H9 (cell line): ENCODE data around the gene DACT2. TPM values are rescaled to one million over a fixed set of nuclear protein-coding genes. Genes with fewer than 3 reads are reported as not detected.

Experiments used
- DNase-seq: peaks from one replicate; pipeline ENCODE4 v3.0.0-alpha.2; 2017
- H2AFZ ChIP-seq: one replicate; pipeline ENCODE4 v1.6.1; 2013; ENCODE audit warnings: mild to moderate bottlenecking, low read length, control low read depth, moderate library complexity
- H2AK5ac ChIP-seq: 2 replicates; pipeline ENCODE4 v1.6.1; 2013; ENCODE audit warnings: low read length, control low read depth, mixed read lengths; ENCODE audit not compliant: insufficient read length
- H2BK120ac ChIP-seq: one replicate; pipeline ENCODE4 v1.6.1; 2013; ENCODE audit warnings: low read depth, mild to moderate bottlenecking, low read length, control low read depth, inconsistent platforms; ENCODE audit not compliant: poor library complexity, severe bottlenecking
- H2BK12ac ChIP-seq: 2 replicates; pipeline ENCODE4 v1.6.1; 2013; ENCODE audit warnings: low read length, control low read depth, mixed read lengths, low read depth; ENCODE audit not compliant: insufficient read length
- H2BK15ac ChIP-seq: 2 replicates; pipeline ENCODE4 v1.6.1; 2013; ENCODE audit warnings: low read depth, low read length, control low read depth
- H2BK20ac ChIP-seq: one replicate; pipeline ENCODE4 v1.6.1; 2013; ENCODE audit warnings: low read depth, mild to moderate bottlenecking, low read length, control low read depth, inconsistent platforms; ENCODE audit not compliant: poor library complexity, severe bottlenecking
- H2BK5ac ChIP-seq: 2 replicates; pipeline ENCODE4 v1.6.1; 2013; ENCODE audit warnings: low read length, control low read depth, mixed read lengths; ENCODE audit not compliant: insufficient read length
- H3K14ac ChIP-seq: 2 replicates; pipeline ENCODE4 v1.6.1; 2013; ENCODE audit warnings: low read length, control low read depth; ENCODE audit not compliant: insufficient read depth
- H3K18ac ChIP-seq: 2 replicates; pipeline ENCODE4 v1.6.1; 2013; ENCODE audit warnings: low read depth, mild to moderate bottlenecking, mixed read lengths, low read length, control low read depth; ENCODE audit not compliant: insufficient read length
- H3K23ac ChIP-seq: 2 replicates; pipeline ENCODE4 v1.6.1; 2013; ENCODE audit warnings: low read length, control low read depth, mixed read lengths, low read depth; ENCODE audit not compliant: insufficient read length
- H3K23me2 ChIP-seq: 2 replicates; pipeline ENCODE4 v1.6.1; 2013; ENCODE audit warnings: low read depth, mild to moderate bottlenecking, mixed read lengths, low read length, control low read depth; ENCODE audit not compliant: insufficient read length, poor library complexity, severe bottlenecking
- H3K27ac ChIP-seq: 2 replicates; pipeline ENCODE4 v1.5.1; 2013; ENCODE audit warnings: low read length, control low read depth, mixed read lengths, low read depth; ENCODE audit not compliant: insufficient read length
- H3K27me3 ChIP-seq: 2 replicates; pipeline ENCODE4 v1.6.1; 2013; ENCODE audit warnings: low read length, control low read depth, inconsistent platforms; ENCODE audit not compliant: insufficient read depth
- H3K4ac ChIP-seq: 2 replicates; pipeline ENCODE4 v1.6.1; 2013; ENCODE audit warnings: low read depth, mild to moderate bottlenecking, control low read depth, inconsistent platforms, low read length, moderate library complexity
- H3K4me1 ChIP-seq: 2 replicates; pipeline ENCODE4 v1.6.1; 2013; ENCODE audit warnings: low read length, control low read depth, inconsistent platforms; ENCODE audit not compliant: insufficient read depth
- H3K4me2 ChIP-seq: 2 replicates; pipeline ENCODE4 v1.6.1; 2013; ENCODE audit warnings: low read length, control low read depth, mixed read lengths; ENCODE audit not compliant: insufficient read length, insufficient read depth
- H3K56ac ChIP-seq: 2 replicates; pipeline ENCODE4 v1.6.1; 2013; ENCODE audit warnings: low read depth, mild to moderate bottlenecking, mixed read lengths, low read length, control low read depth; ENCODE audit not compliant: insufficient read length
- H3K79me1 ChIP-seq: 2 replicates; pipeline ENCODE4 v1.6.1; 2013; ENCODE audit warnings: low read depth, mild to moderate bottlenecking, moderate library complexity, low read length, control low read depth, inconsistent platforms; ENCODE audit not compliant: insufficient read depth, poor library complexity, severe bottlenecking
- H3K79me2 ChIP-seq: 2 replicates; pipeline ENCODE4 v1.6.1; 2013; ENCODE audit warnings: low read length, control low read depth, inconsistent platforms; ENCODE audit not compliant: insufficient read depth
- H3K9ac ChIP-seq: 2 replicates; pipeline ENCODE4 v1.6.1; 2013; ENCODE audit warnings: low read length, control low read depth, mixed read lengths; ENCODE audit not compliant: insufficient read length; ENCODE audit errors: extremely low read depth
- H3K9me3 ChIP-seq: one replicate; pipeline ENCODE4 v1.6.1; 2013; ENCODE audit warnings: low read depth, low read length, inconsistent platforms; ENCODE audit not compliant: control insufficient read depth
- H3T11ph ChIP-seq: one replicate; pipeline ENCODE4 v1.6.1; 2013; ENCODE audit warnings: mild to moderate bottlenecking, low read length, control low read depth, inconsistent platforms
- H4K20me1 ChIP-seq: one replicate; pipeline ENCODE4 v1.6.1; 2013; ENCODE audit not compliant: control insufficient read depth, insufficient read length, insufficient read depth
- H4K5ac ChIP-seq: 2 replicates; pipeline ENCODE4 v1.6.1; 2013; ENCODE audit warnings: low read depth, mild to moderate bottlenecking, mixed read lengths, low read length, control low read depth; ENCODE audit not compliant: insufficient read length
- H4K8ac ChIP-seq: replicated peaks from 2 replicates; pipeline ENCODE4 v1.6.1; 2013; ENCODE audit warnings: low read length, control low read depth, mixed read lengths, low read depth; ENCODE audit not compliant: insufficient read length
- H4K91ac ChIP-seq: 2 replicates; pipeline ENCODE4 v1.6.1; 2013; ENCODE audit warnings: low read depth, mild to moderate bottlenecking, moderate library complexity, mixed read lengths, low read length, control low read depth; ENCODE audit not compliant: insufficient read length
- H3K27ac Mint-ChIP-seq, 3 experiments: 2 replicates in 2 of 3; 3 replicates in 1 of 3; pipeline ENCODE4 v1.8.0; 2020 to 2021; ENCODE audit warnings: mixed read lengths in 3 of 3, mild to moderate bottlenecking in 1 of 3, moderate library complexity in 1 of 3
- H3K27me3 Mint-ChIP-seq: 2 replicates; pipeline ENCODE4 v1.8.0; 2021; ENCODE audit warnings: low read depth, mild to moderate bottlenecking, moderate library complexity, mixed read lengths
- H3K36me3 Mint-ChIP-seq, 3 experiments: 2 replicates in 2 of 3; 3 replicates in 1 of 3; pipeline ENCODE4 v1.8.0; 2020 to 2021; ENCODE audit warnings: low read depth in 3 of 3, mixed read lengths in 3 of 3; ENCODE audit not compliant: insufficient read depth in 1 of 3
- H3K4me1 Mint-ChIP-seq, 2 experiments: 2 replicates each; pipeline ENCODE4 v1.8.0; 2020; ENCODE audit warnings: mixed read lengths in 2 of 2
- H3K4me3 Mint-ChIP-seq, 2 experiments: 2 replicates in 1 of 2; 3 replicates in 1 of 2; pipeline ENCODE4 v1.8.0; 2020 to 2021; ENCODE audit warnings: mild to moderate bottlenecking in 2 of 2, mixed read lengths in 2 of 2, moderate library complexity in 1 of 2
- H3K9me3 Mint-ChIP-seq, 2 experiments: 2 replicates in 1 of 2; 3 replicates in 1 of 2; pipeline ENCODE4 v1.8.0; 2020; ENCODE audit warnings: mild to moderate bottlenecking in 2 of 2, mixed read lengths in 2 of 2, moderate library complexity in 1 of 2
- WGBS: extraction: QIAGEN DNeasy Blood & Tissue Kit; methylation state at CpG from one replicate; pipeline ENCODE4 v1.1.7; 2013; ENCODE audit warnings: missing lambda C conversion rate, low lambda C conversion rate, mixed read lengths; ENCODE audit not compliant: insufficient read length; ENCODE audit errors: extremely low coverage; 5-methylcytosine and 5-hydroxymethylcytosine counted together
- total RNA-seq: library from RNA; stranded (reverse); gene quantifications from 2 replicates; pipeline ENCODE4 v1.2.1, GENCODE V29; 2021
- TF ChIP-seq, protein P1 (sequence below): fragments of 200-600 bp; sonication (generic); conservative IDR thresholded peaks from 3 replicates; pipeline ENCODE4 v1.8.0; 2021; ENCODE audit warnings: antibody characterized with exemption, mild to moderate bottlenecking

Gene DACT2
- total RNA-seq, 1 experiment from 2014 or later = 1.8 TPM

- Histone ChIP-seq H3K27me3 (no peaks in the 10 kb centered on the region), H3K23ac (no peak overlapping the region), H4K20me1 (no peaks in the 10 kb centered on the region), H3K79me2 (no peaks in the 10 kb centered on the region), H2BK12ac (no peak overlapping the region), H3K4me1 (no peaks in the 10 kb centered on the region), H3K4me2 (no peak overlapping the region), H3K27ac (no peak overlapping the region), H3K9me3 (no peaks in the 10 kb centered on the region), H2BK20ac (no peak overlapping the region), H3K79me1 (no peaks in the 10 kb centered on the region), H3T11ph (no peak overlapping the region), H2BK15ac (no peak overlapping the region), H2BK5ac (no peak overlapping the region), H3K18ac (no peak overlapping the region), H2AFZ (no peak overlapping the region), H4K91ac (no peak overlapping the region), H2BK120ac (no peak overlapping the region), H4K8ac (no peak overlapping the region), H3K23me2 (no peaks in the 10 kb centered on the region), H3K4ac (no peak overlapping the region), H4K5ac (no peak overlapping the region), H3K56ac (no peak overlapping the region), H3K9ac (no peak overlapping the region), H3K14ac (no peak overlapping the region), H2AK5ac (no peak overlapping the region)
- Mint-ChIP-seq H3K9me3 (peaks cover 29% of the 10 kb centered on the region in 2 experiments), H3K4me3 (0 out of 5 replicates have a peak overlapping the region, but pooled peaks of 1 of the 2 experiments have one; percentile 9), H3K27me3 (no peaks in the 10 kb centered on the region; the same call in 1 of the 2 replicates), H3K27ac (no peak overlapping the region), H3K36me3 (peaks cover 0 to 28% (median 6%) of the 10 kb centered on the region in 3 experiments; a peak in 5 of 7 replicates), H3K4me1 (peaks cover 4 to 8% of the 10 kb centered on the region in 2 experiments)
- TF ChIP-seq, protein P1, sequence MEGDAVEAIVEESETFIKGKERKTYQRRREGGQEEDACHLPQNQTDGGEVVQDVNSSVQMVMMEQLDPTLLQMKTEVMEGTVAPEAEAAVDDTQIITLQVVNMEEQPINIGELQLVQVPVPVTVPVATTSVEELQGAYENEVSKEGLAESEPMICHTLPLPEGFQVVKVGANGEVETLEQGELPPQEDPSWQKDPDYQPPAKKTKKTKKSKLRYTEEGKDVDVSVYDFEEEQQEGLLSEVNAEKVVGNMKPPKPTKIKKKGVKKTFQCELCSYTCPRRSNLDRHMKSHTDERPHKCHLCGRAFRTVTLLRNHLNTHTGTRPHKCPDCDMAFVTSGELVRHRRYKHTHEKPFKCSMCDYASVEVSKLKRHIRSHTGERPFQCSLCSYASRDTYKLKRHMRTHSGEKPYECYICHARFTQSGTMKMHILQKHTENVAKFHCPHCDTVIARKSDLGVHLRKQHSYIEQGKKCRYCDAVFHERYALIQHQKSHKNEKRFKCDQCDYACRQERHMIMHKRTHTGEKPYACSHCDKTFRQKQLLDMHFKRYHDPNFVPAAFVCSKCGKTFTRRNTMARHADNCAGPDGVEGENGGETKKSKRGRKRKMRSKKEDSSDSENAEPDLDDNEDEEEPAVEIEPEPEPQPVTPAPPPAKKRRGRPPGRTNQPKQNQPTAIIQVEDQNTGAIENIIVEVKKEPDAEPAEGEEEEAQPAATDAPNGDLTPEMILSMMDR = no peak
- WGBS = no CpG with 5 or more reads among the region's 10 CpGs
- no peak for DNase-seq
Observed at GRCh38 chr6:168362276-168362990, 42.9 kb upstream of the DACT2 start.
